HG03066 (cell line): ENCODE measurements around the gene ALDH1L1.

Experiments
- ATAC-seq: cut with Tn5 transposase; IDR thresholded peaks from one replicate; pipeline ENCODE4 v1.9.1; 2021; ENCODE audit warnings: low read depth; ENCODE audit not compliant: unreplicated experiment

Gene ALDH1L1

DNA sequence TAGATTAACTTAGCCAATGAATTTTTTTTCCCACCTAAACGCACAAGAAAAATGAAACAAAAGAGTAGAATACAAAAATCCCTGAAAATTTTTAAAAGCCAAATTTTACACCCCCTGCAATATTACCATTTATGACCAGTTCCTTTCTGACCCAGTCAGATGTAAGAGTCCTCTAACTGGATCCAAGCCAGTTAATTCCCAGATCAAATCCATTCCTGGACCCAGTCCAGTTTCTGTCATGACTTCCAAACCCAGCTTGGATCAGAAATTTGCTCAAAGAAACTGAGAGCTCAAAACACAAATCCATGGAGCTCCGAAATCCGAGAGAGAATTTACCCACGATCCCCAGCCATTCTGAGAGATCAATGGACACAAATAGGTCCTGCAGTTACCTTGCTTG lies 17.0 kb upstream of the ALDH1L1 start:
- no peak for ATAC-seq

- no peak for ATAC-seq
These were observed 14.4 kb upstream of the ALDH1L1 start for GRCh38 chr3:126194713-126195305.

- no peak for ATAC-seq
These were observed 10.9 kb upstream of the ALDH1L1 start for GRCh38 chr3:126191246-126191645.

DNA sequence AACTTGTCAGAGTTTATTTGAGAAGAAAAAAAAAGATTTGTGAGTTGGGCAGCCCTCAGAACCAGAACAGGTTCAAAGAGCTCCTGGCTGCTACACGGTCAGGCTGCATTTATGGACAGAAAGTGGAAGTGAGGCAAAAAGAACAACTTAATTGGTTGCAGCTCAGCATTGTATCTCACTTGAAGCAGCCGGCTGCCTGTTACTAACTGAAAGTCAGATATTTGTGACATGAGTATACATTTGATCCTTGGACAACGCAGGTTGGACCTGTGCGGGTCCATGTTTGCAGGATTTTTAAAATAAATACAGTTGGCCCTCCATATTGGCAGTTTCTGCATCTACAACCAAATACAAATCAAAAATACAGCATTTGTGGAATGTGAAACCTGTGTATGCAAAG lies 7.5 kb upstream of the ALDH1L1 start:
- no peak for ATAC-seq

DNA sequence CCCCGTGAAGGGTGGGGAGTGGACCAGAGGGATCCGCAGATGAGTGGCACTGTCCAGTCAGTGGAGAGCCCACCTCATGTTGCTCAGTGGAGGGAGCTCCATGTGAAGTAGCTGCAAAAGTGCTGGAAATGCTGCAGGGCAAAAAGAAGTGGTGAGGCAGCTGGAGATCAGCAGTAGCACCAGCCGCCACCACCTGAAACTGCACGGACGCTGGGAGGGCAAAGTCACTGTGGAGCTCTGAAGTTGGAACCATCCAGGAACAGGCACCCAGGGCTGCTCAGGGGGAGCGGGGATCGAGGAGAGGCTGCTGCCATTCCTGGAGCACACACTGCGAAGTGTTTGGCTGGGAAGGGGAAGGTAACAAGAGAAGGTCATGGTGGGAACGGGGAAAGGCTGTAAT lies 6.4 kb upstream of the ALDH1L1 start:
- no peak for ATAC-seq

- no peak for ATAC-seq
These were observed 5.9 kb upstream of the ALDH1L1 start for GRCh38 chr3:126186271-126186670.

DNA sequence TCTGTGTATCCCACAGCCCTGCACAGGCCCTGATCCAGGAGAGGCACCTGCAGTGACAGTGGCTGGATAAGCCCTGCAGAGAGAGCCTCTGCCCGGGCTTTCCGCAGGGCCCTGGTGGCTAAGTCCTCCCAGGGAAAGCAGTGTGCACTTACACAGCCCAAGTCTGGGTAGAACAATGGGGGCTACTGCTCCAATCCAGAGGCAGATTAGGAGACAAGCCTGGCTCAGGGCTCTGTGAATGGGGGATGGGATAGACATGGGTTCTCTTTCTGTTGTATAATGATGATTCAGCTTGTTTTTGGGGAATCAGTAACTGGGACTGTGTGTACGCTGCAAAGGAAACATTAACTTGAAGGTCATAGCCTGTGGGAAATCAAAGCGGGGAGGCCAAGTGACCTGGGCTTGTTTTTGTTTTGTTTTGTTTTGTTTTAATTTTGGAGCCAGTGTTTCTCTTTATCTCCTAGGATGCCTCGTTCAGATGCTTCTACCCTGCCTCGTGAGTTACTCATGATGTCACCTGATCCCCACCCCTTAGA lies 4.1 kb upstream of the ALDH1L1 start:
- no peak for ATAC-seq

- no peak for ATAC-seq
These were observed 976 bp upstream of the ALDH1L1 start for GRCh38 chr3:126181398-126181725.

DNA sequence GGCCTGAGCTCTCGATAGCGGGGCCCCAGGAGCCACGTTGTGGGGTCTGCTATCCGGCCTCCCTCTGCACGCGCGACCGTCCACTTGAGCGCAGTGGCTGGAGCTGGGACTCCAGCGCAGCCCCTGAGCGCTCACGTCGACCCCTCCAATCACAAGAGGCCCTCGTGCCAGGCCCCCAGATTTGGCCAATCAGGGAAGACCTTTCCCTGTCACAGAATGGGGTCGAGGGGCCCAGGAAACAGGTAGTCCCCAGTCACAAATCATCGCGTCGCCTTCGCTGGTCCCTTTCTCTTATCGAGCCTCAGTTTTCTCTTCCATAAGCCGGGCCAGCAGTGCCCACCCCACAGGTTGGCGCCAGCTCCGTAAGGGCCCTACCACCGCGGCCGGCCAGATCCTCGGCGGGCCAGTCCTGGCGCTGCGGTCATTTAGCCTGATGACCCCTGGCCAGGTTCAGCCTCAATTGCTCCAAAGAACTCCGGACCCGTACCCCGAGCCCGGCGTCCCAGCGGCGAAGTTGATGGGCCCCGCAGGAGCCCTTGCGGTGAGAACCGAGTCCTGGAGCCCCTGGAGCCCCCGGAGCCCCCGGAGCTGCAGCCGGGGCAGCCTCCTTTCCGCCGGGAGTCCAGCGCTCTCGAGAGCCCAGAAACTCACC lies 435 bp downstream of the ALDH1L1 start:
- no peak for ATAC-seq

DNA sequence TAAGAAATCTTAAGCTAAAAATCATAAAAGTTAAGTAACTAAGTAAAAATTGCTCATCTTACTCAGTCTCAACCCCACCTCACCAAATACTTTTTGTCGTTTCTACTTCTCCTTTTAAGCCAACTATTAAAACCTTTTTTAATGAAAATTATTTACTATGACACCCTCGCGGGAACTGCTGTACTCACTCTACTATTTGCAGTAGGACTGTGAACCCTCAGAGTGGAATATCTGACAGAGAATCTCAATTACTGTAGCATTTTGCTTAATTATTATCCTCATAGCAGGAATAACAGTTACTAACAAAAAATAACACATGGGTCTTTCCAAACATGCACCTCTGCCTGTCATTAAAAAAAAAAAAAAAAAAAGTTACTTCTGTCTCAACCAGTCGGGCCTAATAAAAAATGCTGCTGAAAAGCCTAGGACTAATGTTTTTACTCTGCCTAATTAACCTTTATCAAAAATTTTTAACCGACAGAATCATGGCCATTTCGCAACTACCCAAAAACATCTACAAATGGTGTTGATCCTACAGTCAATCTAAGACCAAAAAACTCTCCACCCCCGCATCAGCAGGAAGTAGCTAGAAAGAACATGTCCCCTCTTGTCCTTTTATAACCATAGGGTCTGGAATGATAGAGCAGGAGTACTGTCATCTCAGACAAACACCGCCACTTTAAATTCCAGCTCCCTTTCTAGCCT lies 10.2 kb downstream of the ALDH1L1 start:
- no peak for ATAC-seq

GRCh38 chr3:126167566-126167965 lies 12.8 kb downstream of the ALDH1L1 start:
- no peak for ATAC-seq

DNA sequence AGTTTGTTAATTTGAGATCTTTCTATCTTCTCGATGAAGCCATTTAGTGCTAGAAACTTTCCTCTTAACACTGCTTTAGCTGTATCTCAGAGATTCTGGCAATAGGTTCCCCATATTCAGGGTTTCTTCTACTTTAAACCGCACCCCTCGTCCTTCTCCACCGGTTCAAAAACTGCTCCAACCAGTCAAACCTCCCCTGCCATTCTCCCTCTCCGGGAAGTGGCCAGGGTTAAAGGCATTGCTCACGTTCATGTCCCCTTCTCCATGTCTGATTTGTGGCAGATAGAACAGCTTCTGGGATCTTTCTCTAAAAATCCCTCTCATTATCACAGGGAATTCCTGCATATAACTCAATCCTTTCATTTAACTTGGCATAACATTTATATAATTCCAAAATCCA lies 14.4 kb downstream of the ALDH1L1 start:
- no peak for ATAC-seq

DNA sequence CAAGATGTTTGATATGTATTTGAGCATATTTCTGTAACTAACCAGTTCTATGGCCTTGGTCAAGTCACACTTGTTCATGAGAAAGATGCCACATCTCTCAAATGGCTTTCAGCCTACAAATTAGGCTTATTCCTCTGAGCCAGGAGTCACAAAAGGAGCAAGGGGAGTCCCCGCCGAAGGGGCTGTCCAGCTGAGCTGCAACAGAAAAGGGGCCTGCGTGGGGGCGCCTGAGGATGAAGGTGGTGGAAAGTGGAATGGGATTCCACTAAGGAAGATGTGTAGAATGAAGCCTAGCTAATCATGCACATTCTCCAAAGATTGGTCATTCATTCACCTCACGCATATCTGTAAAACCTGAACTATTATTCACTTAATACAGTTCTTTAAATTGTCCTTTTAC lies 19.1 kb downstream of the ALDH1L1 start:
- no peak for ATAC-seq

- ATAC-seq: no peak
These were observed 19.9 kb downstream of the ALDH1L1 start for GRCh38 chr3:126160243-126161210.

GRCh38 chr3:126159476-126159875 lies 20.9 kb downstream of the ALDH1L1 start:
- no peak for ATAC-seq

GRCh38 chr3:126158912-126159454 lies 21.4 kb downstream of the ALDH1L1 start:
- ATAC-seq: no peak

DNA sequence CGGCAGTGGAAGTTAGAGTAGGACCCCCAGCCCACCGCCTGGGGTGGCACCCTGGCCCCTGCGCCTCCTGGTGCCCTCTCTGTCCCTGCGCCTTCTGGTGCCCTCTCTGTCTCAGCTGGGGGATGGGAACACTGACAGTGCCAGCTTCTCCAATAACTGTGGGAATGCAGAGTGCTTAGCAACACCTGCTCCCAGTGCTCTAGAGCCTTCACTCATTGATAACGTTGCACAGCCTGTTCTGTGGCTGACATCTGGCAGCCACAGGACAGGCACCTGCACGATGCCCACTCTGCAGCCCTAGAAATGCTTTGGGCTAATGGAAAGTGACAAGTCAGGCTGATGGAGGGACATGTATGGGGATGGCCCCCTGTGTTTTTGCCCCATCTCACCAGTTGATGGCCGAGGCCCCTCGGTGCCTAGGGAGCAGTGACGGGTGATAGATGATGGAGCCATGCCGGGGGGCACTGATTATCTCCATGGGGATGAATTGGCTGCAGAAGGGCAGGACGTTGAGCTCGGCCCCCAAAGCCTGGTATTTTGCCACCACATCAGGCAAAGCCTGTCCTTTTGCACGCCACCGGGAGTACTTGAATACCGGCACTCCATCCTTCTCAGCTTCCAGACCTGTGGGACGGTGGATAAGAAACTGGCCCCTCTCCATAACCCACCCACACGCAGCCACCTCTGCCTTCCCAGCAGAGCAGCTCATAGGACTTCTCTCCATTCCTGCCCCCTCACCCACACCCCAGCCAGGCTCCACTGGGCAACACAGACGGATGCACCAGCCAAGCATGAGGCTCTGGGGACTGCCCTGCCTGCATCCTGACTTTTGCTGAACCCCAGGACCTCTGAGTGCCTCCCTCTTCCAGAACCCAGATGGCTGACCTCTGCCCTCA lies 22.1 kb downstream of the ALDH1L1 start:
- ATAC-seq: no peak

DNA sequence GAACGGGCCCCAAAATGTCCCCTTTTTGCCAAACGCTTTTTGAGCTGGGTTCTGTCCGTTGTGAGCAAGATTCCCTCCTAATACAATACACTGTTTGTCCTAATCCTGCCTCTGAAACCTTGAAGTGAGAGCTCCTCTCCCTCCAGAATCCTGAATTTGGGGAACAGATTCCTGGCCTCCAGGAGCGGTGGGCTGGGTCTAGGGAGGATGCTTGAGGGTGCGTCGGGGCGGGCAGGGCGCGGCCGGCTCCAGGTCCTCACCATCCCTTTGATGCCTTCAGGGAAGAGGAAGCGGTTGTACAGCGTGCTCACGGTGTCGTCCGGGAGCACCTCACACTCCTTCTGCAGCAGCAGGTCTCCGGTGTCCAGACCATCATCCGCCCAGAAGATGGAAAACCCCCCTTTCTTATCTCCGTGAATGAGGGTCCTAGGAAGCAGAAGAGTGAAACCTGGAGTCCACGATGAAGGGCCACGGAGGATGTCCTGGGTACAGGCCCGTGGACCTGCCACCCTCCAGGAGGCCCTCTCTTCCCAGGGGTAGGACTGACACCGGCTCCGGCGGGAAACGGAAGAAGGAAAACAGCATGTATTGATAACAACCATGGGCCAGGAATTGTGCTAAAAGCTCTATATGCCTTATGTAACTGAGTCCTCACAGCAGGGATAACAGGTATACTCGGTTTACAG lies 23.2 kb downstream of the ALDH1L1 start:
- no peak for ATAC-seq

DNA sequence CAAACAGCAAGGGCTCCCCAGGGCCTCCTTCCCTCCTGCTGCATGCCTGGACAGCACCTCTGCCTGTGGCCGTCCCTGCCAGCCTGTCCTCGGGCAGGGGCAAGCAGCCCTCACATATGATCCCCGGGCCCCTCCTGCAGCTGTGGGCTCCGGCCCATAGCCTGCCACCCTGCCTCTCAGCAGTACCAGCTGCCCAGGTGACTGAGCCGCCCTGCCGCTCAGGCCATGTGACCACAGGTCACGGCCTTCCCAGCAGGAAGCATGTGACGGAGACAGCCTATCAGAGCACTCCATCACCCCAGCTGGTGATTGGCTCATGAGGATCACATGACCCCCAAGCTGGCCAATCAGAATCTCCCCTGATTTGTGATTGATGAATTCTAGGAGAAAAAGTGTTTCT lies 23.9 kb downstream of the ALDH1L1 start:
- no peak for ATAC-seq
